ENCODE measurements around the gene CISD1. TPM values are rescaled to one million over a fixed set of nuclear protein-coding genes. Genes with fewer than 3 reads are reported as not detected.

The CISD1 gene
- total RNA-seq, 1 donor, result 31.5 TPM

GRCh38 chr10:58334817-58335305 lies 65.9 kb downstream of the CISD1 start, which contains the start of gene UBE2D1:
UBE2D1 (plus strand) TSS chr10:58335006; CDS start chr10:58335202, 196 bp downstream.
- TF ChIP-seq CTCF (IDR thresholded peaks at IDR 0.05; ENCODE audit: extremely low read depth, low read depth, low read length), result no peak
- peak; percentile 94 for DNase-seq (ENCODE audit: insufficient read length, low spot score, missing footprints)
- Histone ChIP-seq H3K79me2 (ENCODE audit: insufficient read depth, low read length) (peaks cover 34% of the 10 kb centered on the region), H3K4me3 (ENCODE audit: insufficient read depth, low read length) (peak within 1 kb of the TSS; percentile 91), H2AFZ (ENCODE audit: low read length) (peak within 1 kb of the TSS; percentile 88), H3K36me3 (ENCODE audit: insufficient read depth, low read length) (no peaks in the 10 kb centered on the region), H3K9me3 (ENCODE audit: low read depth, low read length) (no peaks in the 10 kb centered on the region), H3K4me2 (ENCODE audit: insufficient read depth, low read length) (peak within 1 kb of the TSS; percentile 96), H3K27me3 (ENCODE audit: insufficient read depth, low read length) (peaks cover 14% of the 10 kb centered on the region), H3K27ac (ENCODE audit: low read depth, low read length) (peak within 1 kb of the TSS; percentile 47), H4K20me1 (ENCODE audit: insufficient read depth, low read length) (peaks cover 9% of the 10 kb centered on the region), H3K4me1 (ENCODE audit: insufficient read depth, low read length) (peaks cover 7% of the 10 kb centered on the region)

DNA sequence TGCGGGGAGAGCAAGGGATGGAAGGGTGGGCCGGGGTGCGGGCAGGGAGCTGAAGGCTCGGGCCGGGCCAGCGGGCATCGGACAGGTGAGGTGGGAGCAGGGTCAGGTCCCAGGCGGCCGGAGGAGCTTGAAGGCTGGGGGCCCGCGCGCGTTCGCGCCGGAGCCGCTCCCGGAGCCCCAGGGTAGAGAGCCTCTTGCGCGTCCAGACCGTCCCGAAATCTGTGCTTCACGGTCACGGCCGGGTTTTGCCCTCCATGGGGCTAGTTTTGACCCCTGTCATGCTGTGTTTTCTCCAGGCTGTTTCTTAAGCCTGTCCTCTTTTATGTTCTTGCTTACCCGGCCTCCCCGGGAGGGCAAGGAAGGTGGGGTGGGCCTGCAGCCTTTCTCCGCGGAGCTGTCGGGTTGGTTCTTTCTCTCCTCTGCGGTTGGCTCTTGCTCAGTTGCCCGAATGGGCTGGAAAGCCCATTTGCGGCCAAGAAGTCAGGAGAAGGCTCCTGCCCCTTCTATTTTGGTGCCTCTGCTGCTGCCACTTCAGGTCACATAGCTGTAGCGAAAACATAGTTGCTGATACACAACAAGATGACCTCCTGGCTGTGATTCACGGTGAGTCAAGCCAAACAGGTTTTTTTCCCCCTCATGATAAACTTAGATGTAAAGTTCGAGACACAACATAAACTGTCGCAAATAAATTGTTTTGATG lies 66.5 kb downstream of the CISD1 start:
- Histone ChIP-seq H3K4me3 (ENCODE audit: insufficient read depth, low read length) (peak overlapping the region; percentile 91), H3K27ac (ENCODE audit: low read depth, low read length) (peak overlapping the region; percentile 47), H2AFZ (ENCODE audit: low read length) (peak overlapping the region; percentile 88), H3K79me2 (ENCODE audit: insufficient read depth, low read length) (peaks cover 37% of the 10 kb centered on the region), H3K27me3 (ENCODE audit: insufficient read depth, low read length) (peaks cover 9% of the 10 kb centered on the region), H3K4me2 (ENCODE audit: insufficient read depth, low read length) (peak overlapping the region; percentile 96), H4K20me1 (ENCODE audit: insufficient read depth, low read length) (peaks cover 9% of the 10 kb centered on the region), H3K4me1 (ENCODE audit: insufficient read depth, low read length) (peaks cover 7% of the 10 kb centered on the region), H3K36me3 (ENCODE audit: insufficient read depth, low read length) (no peaks in the 10 kb centered on the region), H3K9me3 (ENCODE audit: low read depth, low read length) (no peaks in the 10 kb centered on the region)
- peak; percentile 72 for DNase-seq (ENCODE audit: insufficient read length, low spot score, missing footprints)
- TF ChIP-seq CTCF (IDR thresholded peaks at IDR 0.05; ENCODE audit: extremely low read depth, low read depth, low read length), result no peak

DNA sequence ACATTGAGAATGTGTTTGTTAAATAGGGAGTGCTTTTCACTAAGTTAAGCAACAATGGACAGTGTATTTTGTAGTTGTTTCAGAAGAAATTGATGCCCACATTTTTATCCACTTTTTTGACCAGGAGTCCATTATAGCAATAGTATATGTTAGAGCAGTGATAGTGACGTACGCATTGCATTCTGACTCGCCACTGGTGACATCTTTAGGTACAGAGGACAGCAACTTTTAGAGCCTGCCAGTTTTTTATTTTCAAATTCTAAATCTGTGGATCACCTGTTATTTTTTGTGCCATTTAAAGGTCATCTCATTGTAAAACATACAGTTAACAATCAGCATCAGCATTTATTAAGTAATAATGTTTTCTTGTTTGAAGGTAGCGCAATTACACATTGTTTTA lies 67.3 kb downstream of the CISD1 start:
- no peak for TF ChIP-seq CTCF (IDR thresholded peaks at IDR 0.05; ENCODE audit: extremely low read depth, low read depth, low read length)
- no peak for DNase-seq (ENCODE audit: insufficient read length, low spot score, missing footprints)
- H3K36me3 ChIP-seq (ENCODE audit: insufficient read depth, low read length), result no peaks in the 10 kb centered on the region
- H3K4me1 ChIP-seq (ENCODE audit: insufficient read depth, low read length), result peaks cover 7% of the 10 kb centered on the region
- no peak overlapping the region for H2AFZ ChIP-seq (ENCODE audit: low read length)
- H3K27ac ChIP-seq (ENCODE audit: low read depth, low read length), result no peak overlapping the region
- peak overlapping the region; percentile 96 for H3K4me2 ChIP-seq (ENCODE audit: insufficient read depth, low read length)
- H3K9me3 ChIP-seq (ENCODE audit: low read depth, low read length), result no peaks in the 10 kb centered on the region
- H3K27me3 ChIP-seq (ENCODE audit: insufficient read depth, low read length), result peaks cover 6% of the 10 kb centered on the region
- peaks cover 42% of the 10 kb centered on the region for H3K79me2 ChIP-seq (ENCODE audit: insufficient read depth, low read length)
- H4K20me1 ChIP-seq (ENCODE audit: insufficient read depth, low read length), result peaks cover 9% of the 10 kb centered on the region
- peak overlapping the region; percentile 91 for H3K4me3 ChIP-seq (ENCODE audit: insufficient read depth, low read length)

Other genes starting within 250 kb of the CISD1 start
- 10.9 TPM in 2 replicates for gene IPMK, start 1.3 kb upstream of the CISD1 start, total RNA-seq
- 20.3 and 22.4 TPM in 2 replicates for gene UBE2D1, start 65.8 kb downstream of the CISD1 start, total RNA-seq
- gene TFAM, start 116.2 kb downstream of the CISD1 start, total RNA-seq, result 18.8 and 19.7 TPM in 2 replicates
- gene BICC1, start 243.7 kb downstream of the CISD1 start, total RNA-seq, result 210 and 254 TPM in 2 replicates